Common myeloid progenitor, CD34-positive (primary cell): ENCODE measurements around the gene CACNA2D2.

ENCODE experiments used
- CTCF ChIA-PET: fragments of 350-600 bp; sonication (Branson Sonifier 250); formaldehyde crosslinking; loops from one replicate; lab custom pipeline; 2021; ENCODE audit warnings: antibody characterized with exemption; lab: Charles Lee
- POLR2A ChIA-PET: fragments of 350-600 bp; sonication (Branson Sonifier 250); formaldehyde crosslinking; loops from one replicate; lab custom pipeline; 2021; ENCODE audit warnings: antibody characterized with exemption; lab: Charles Lee
- DNase-seq, 3 donors: peaks; one replicate each; pipeline versions ENCODE4 v3.0.0 to v3.0.0-alpha.2; 2013
- H3K27ac ChIP-seq, 2 experiments: 1 replicate in 1 of 2; 2 replicates in 1 of 2; pipeline ENCODE4 v1.7.0; 2013; ENCODE audit warnings: inconsistent platforms in 2 of 2, low read length in 2 of 2, mild to moderate bottlenecking in 2 of 2, low read depth in 1 of 2, moderate library complexity in 1 of 2; ENCODE audit not compliant: severe bottlenecking in 2 of 2, insufficient read depth in 1 of 2, poor library complexity in 1 of 2
- H3K27me3 ChIP-seq, 5 experiments: replicated peaks in 2 of 5; 1 replicate in 3 of 5; 2 replicates in 2 of 5; pipeline versions ENCODE4 v1.6.1 to v1.7.0; 2013; ENCODE audit warnings: low read length in 4 of 5, mild to moderate bottlenecking in 2 of 5, moderate library complexity in 2 of 5, inconsistent platforms in 1 of 5; ENCODE audit not compliant: insufficient read depth in 5 of 5, control insufficient read depth in 4 of 5
- H3K36me3 ChIP-seq, 4 experiments: 1 replicate in 2 of 4; 2 replicates in 2 of 4; pipeline versions ENCODE4 v1.6.1 to v1.7.0; 2013; ENCODE audit warnings: low read length in 3 of 4, control low read depth in 1 of 4, mild to moderate bottlenecking in 1 of 4; ENCODE audit not compliant: control insufficient read depth in 4 of 4, insufficient read depth in 4 of 4
- H3K4me1 ChIP-seq, 4 experiments: 1 replicate in 3 of 4; 2 replicates in 1 of 4; pipeline versions ENCODE4 v1.6.1 to v1.7.1; 2013; ENCODE audit warnings: low read length in 3 of 4, mild to moderate bottlenecking in 3 of 4, control low read depth in 1 of 4, inconsistent platforms in 1 of 4, moderate library complexity in 1 of 4; ENCODE audit not compliant: control insufficient read depth in 4 of 4, insufficient read depth in 4 of 4; ENCODE audit errors: control extremely low read depth in 1 of 4
- H3K4me3 ChIP-seq, 7 experiments: 1 replicate in 4 of 7; 2 replicates in 3 of 7; pipeline versions ENCODE4 v1.5.1 to v1.7.0; 2013; ENCODE audit warnings: mild to moderate bottlenecking in 7 of 7, low read length in 6 of 7, moderate library complexity in 6 of 7, inconsistent platforms in 2 of 7, low read depth in 2 of 7, control low read depth in 1 of 7; ENCODE audit not compliant: insufficient read depth in 4 of 7, control insufficient read depth in 1 of 7; ENCODE audit errors: extremely low read depth in 1 of 7
- H3K9me3 ChIP-seq, 5 experiments: 1 replicate in 4 of 5; 2 replicates in 1 of 5; pipeline versions ENCODE4 v1.6.1 to v1.7.1; 2013; ENCODE audit warnings: low read length in 4 of 5, mild to moderate bottlenecking in 2 of 5, inconsistent platforms in 1 of 5, low read depth in 1 of 5, moderate library complexity in 1 of 5; ENCODE audit not compliant: control insufficient read depth in 4 of 5, insufficient read depth in 2 of 5; ENCODE audit errors: control extremely low read depth in 1 of 5
- WGBS: methylation state at CpG from one replicate; pipeline ENCODE4 v1.1.5; 2013; ENCODE audit not compliant: insufficient coverage; 5-methylcytosine and 5-hydroxymethylcytosine counted together

Gene CACNA2D2

DNA sequence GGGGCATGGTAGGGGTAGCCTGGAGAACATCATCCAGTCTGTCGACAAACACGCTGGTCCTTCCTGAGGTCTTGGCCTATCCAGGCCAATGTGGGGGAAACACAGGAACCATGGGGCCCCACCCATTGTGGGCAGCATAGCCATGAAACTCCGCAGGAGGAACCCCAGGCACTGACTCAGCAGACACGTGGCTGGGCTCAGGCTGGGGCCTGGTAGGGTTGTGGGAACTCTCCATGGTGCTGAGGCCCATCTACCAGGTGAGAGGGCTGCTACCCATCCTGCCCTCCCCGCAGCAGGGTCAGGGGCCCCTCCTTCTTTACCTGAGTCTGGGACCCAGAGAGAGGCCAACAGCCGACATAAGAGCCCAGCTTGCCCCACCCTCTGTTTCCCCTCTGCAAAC lies 22.6 kb upstream of the CACNA2D2 start:
- 3% methylated on average over 5 of the region's 6 CpGs for WGBS
- POLR2A ChIA-PET = no interaction called here

DNA sequence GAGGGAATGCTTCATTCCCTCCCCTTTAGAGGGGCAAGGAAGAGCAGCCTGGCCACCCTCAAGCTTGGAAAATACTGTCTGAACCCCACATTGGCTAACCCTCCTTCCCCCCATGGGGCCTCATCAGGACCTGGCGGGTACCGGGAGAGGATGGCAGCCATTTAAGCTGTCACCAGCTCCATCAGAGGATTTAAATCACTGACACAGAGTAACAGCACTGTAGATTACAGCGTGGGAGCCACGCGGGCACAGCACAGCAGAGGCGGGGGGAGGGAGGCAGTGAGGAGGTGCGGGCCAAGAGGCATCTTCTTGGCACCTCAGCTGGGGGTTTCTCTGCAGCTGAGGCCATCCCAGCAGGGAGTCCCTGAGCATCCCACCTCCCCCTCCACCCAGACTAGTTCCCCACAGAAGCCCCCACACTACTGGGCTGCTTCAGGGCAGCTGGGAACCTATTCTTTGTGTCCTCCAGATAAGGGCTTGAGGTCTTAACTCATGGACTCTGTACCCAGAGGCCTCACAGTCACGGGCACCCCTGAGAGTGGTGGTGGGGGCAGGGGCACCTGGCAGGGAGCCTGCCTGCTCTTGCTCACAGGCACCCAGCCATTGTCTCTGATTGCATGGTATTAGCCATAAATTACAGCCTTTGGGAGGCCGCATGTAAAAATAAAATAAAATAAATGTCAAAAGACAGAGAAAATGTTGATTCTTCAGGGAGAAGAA lies 21.9 kb upstream of the CACNA2D2 start:
- peaks cover 0 to 5% (median 2%) of the 10 kb centered on the region in 4 experiments for H3K4me1 ChIP-seq
- ChIA-PET POLR2A (no interaction called here), CTCF (interaction anchor here (1.2 to 1.8 kb wide), 5 partner anchors 8 to 26 kb away, joined by 3 to 8 read pairs (median 4); no protein-coding TSS in a partner anchor)
- H3K27me3 ChIP-seq = peaks cover 0 to 15% (median 9%) of the 10 kb centered on the region in 5 experiments
- 71% methylated on average over 6 of the region's 9 CpGs for WGBS
- no peaks in the 10 kb centered on the region for H3K36me3 ChIP-seq
- no peak for DNase-seq
- no peaks in the 10 kb centered on the region for H3K9me3 ChIP-seq
- H3K4me3 ChIP-seq = no peak overlapping the region
- H3K27ac ChIP-seq = no peak overlapping the region

More for the DNA sequence above, 22.6 kb upstream of the CACNA2D2 start:
- H3K36me3 ChIP-seq = no peaks in the 10 kb centered on the region
- no peak overlapping the region for H3K27ac ChIP-seq
- H3K9me3 ChIP-seq = no peaks in the 10 kb centered on the region
- no peak overlapping the region for H3K4me3 ChIP-seq
- H3K27me3 ChIP-seq = peaks cover 1 to 21% (median 9%) of the 10 kb centered on the region in 5 experiments
- peak; percentile 73 to 88 (median 87) for DNase-seq
- CTCF ChIA-PET = interaction anchor here (1.3 kb wide), 2 partner anchors 9 to 26 kb away, joined by 3 to 4 read pairs; no protein-coding TSS in a partner anchor
- H3K4me1 ChIP-seq = peaks cover 0 to 5% (median 2%) of the 10 kb centered on the region in 4 experiments

DNA sequence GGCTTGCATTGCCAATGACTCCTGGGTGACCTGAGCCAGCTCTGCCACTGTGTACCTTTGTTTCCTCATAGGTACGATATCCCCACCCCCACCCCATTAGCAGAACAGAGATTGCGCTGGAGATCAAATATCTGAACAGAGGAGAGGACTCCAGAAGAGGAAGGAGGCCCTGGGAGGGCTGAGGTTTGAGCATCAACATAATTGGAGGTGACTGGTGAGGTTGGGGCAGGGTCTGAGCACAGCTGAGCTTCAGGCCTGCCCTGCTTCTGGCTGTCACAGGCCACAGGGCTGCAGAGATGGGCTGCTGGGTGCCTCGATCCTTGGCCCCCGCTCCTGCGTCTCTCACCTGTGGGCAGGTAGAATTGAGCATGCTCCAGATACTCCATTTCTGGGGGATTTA lies 21.3 kb upstream of the CACNA2D2 start:
- Histone ChIP-seq H3K9me3 (no peaks in the 10 kb centered on the region), H3K27me3 (peaks cover 0 to 9% (median 5%) of the 10 kb centered on the region in 5 experiments), H3K36me3 (no peaks in the 10 kb centered on the region), H3K27ac (no peak overlapping the region), H3K4me3 (no peak overlapping the region), H3K4me1 (peaks cover 0 to 5% (median 2%) of the 10 kb centered on the region in 4 experiments)
- ChIA-PET POLR2A (no interaction called here), CTCF (interaction anchor here (1.2 to 2.1 kb wide), 5 partner anchors 8 to 25 kb away, joined by 3 to 8 read pairs (median 4); no protein-coding TSS in a partner anchor)
- no peak for DNase-seq
- 100% methylated on average over 3 of the region's 5 CpGs for WGBS

DNA sequence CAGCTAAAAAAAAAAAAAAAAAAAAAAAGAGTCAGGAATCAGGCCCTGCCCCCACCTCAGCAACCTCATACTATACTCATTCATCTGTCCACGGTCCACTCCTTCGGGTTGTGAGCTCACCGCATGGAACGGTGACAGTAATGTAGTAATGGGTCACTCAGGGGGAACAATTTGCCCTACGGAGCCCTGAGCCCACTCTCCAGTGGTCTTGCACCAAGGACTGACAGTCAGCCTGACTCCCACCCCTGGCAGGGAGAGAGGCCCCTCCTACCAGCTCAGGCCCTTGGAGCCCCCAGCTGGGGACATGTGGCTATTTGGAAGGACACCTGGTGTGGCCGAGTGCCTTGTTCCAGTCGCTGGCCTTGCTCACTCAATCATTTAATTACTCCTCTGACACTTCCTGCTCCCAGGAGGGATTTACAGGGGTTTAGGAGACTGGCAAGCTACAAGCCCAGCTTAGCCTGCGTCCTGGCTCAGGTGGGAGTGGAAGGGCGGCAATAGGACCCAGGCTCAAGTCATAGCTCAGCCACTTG lies 19.9 kb upstream of the CACNA2D2 start:
- Histone ChIP-seq H3K27me3 (no peaks in the 10 kb centered on the region), H3K36me3 (no peaks in the 10 kb centered on the region), H3K27ac (no peak overlapping the region), H3K9me3 (no peaks in the 10 kb centered on the region), H3K4me3 (no peak overlapping the region), H3K4me1 (peaks cover 0 to 5% (median 2%) of the 10 kb centered on the region in 4 experiments)
- ChIA-PET CTCF (interaction anchor here (0.8 to 2.1 kb wide), 9 partner anchors 11 to 86 kb away, joined by 3 to 8 read pairs (median 4); no protein-coding TSS in a partner anchor), POLR2A (interaction anchor here (0.6 kb wide), 1 partner anchor 92 kb away, joined by 3 read pairs; no protein-coding TSS in a partner anchor)
- 98% methylated on average over 5 of the region's 9 CpGs for WGBS
- no peak for DNase-seq

DNA sequence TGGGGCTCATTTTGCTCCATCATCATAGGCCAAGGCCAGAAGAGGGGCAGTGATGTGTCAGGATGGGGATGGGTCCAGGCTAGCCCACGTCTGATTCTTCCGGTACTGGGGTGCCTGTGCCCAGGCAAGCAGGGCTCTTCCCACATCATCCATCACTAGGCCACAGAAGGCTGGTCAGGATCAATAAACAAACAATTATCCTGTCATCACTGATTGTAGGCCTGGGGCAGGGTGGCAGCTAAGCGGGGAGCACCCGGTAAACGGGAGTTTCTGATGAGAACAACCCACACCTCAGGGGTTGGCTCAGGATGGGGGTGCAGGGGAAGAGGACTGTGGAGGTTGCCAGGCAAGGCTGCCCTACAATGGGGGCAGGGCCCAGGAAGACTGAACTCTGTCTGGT lies 18.1 kb upstream of the CACNA2D2 start:
- Histone ChIP-seq H3K4me1 (peaks cover under 1 to 8% (median 4%) of the 10 kb centered on the region in 4 experiments), H3K27ac (no peak overlapping the region), H3K9me3 (no peaks in the 10 kb centered on the region), H3K4me3 (no peak overlapping the region), H3K36me3 (no peaks in the 10 kb centered on the region), H3K27me3 (no peaks in the 10 kb centered on the region)
- ChIA-PET POLR2A (no interaction called here), CTCF (interaction anchor here (0.9 to 2.0 kb wide), 5 partner anchors 9 to 84 kb away, joined by 3 to 8 read pairs (median 3); no protein-coding TSS in a partner anchor)
- WGBS = 91% methylated on average over 4 of the region's 5 CpGs
- no peak for DNase-seq

DNA sequence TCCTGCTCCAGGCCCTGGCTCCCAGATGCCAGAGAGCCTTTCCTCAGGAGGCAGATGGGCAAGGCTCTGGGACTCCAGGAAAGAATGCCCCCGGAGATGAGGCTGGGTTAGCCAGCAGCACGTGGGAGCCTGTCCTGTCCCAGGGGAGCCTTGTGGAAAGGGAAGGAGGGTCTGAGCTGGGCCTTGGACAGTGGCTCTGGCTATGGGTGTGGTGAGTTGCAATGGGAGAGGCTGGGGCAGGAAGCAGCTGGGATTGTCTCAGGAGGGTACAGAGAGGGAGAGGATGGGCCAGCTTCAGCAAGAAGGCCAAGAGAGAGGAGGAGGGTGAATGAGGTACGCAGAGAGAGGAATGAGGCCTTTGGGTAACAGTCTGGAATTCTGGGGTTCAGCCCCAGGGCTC lies 17.4 kb upstream of the CACNA2D2 start:
- no peaks in the 10 kb centered on the region for H3K27me3 ChIP-seq
- no peak for DNase-seq
- WGBS = 75% methylated on average over 1 of the region's 3 CpGs
- no peaks in the 10 kb centered on the region for H3K36me3 ChIP-seq
- H3K4me3 ChIP-seq = no peak overlapping the region
- CTCF ChIA-PET = interaction anchor here (1.7 kb wide), 1 partner anchor 18 kb away, joined by 3 read pairs; no protein-coding TSS in a partner anchor
- no peak overlapping the region for H3K27ac ChIP-seq
- POLR2A ChIA-PET = no interaction called here
- no peaks in the 10 kb centered on the region for H3K9me3 ChIP-seq
- H3K4me1 ChIP-seq = peaks cover 3 to 14% (median 11%) of the 10 kb centered on the region in 4 experiments
